Stimulated activated CD4-positive, alpha-beta T cell treated with anti-CD3 and anti-CD28 coated beads, Interleukin-12 subunit alpha, Interleukin-12 subunit beta, amount 100 ng/mL, for 48 hours (primary cell): ENCODE results near the gene BICDL2.

Experiments
- DNase-seq, 3 donors: peaks; one replicate each; pipeline ENCODE4 v3.0.0-alpha.2; 2020; ENCODE audit warnings: low read depth in 2 of 3, low spot score in 1 of 3

The BICDL2 gene

GRCh38 chr16:3049921-3050481 lies 13.3 kb upstream of the BICDL2 start:
- no peak for DNase-seq

GRCh38 chr16:3047387-3047720 lies 10.6 kb upstream of the BICDL2 start:
- no peak for DNase-seq

GRCh38 chr16:3046641-3047386 lies 10.1 kb upstream of the BICDL2 start:
- DNase-seq, result no peak

- DNase-seq, result no peak
Observed at GRCh38 chr16:3045758-3046640, 9.3 kb upstream of the BICDL2 start, which contains the start of gene MMP25. MMP25 (plus strand) TSS chr16:3046561; CDS start chr16:3046918, 357 bp downstream.

- no peak for DNase-seq
Observed at GRCh38 chr16:3044708-3045107, 8.0 kb upstream of the BICDL2 start.

- no peak for DNase-seq
Observed at GRCh38 chr16:3042376-3042775, 5.6 kb upstream of the BICDL2 start.

- DNase-seq, result no peak
Observed at GRCh38 chr16:3038896-3039295, 2.2 kb upstream of the BICDL2 start.

GRCh38 chr16:3038256-3038655 lies 1.5 kb upstream of the BICDL2 start:
- no peak for DNase-seq

- no peak for DNase-seq
Observed at GRCh38 chr16:3035972-3036725, 595 bp downstream of the BICDL2 start.

GRCh38 chr16:3035289-3035971 lies 1.3 kb downstream of the BICDL2 start:
- DNase-seq, result no peak

GRCh38 chr16:3032624-3033023 lies 4.1 kb downstream of the BICDL2 start:
- DNase-seq, result no peak

- no peak for DNase-seq
Observed at GRCh38 chr16:3030222-3031212, 6.2 kb downstream of the BICDL2 start.

- DNase-seq, result no peak
Observed at GRCh38 chr16:3029491-3030221, 7.1 kb downstream of the BICDL2 start.

GRCh38 chr16:3028716-3029319 lies 7.9 kb downstream of the BICDL2 start:
- DNase-seq, result no peak

GRCh38 chr16:3027983-3028715 lies 8.6 kb downstream of the BICDL2 start:
- peak; percentile 83 to 88 (median 85) for DNase-seq

- no peak for DNase-seq
Observed at GRCh38 chr16:3027489-3027795, 9.3 kb downstream of the BICDL2 start.

- no peak for DNase-seq
Observed at GRCh38 chr16:3026609-3027488, 9.9 kb downstream of the BICDL2 start.
